PFSK-1 (cell line): ENCODE measurements around the gene DPF1.

Experiments used
- POLR2AphosphoS5 ChIP-seq: IDR thresholded peaks from 2 replicates; pipeline ENCODE4 v1.6.1; 2012; ENCODE audit warnings: low read depth, mild to moderate bottlenecking, control low read depth, low read length, moderate library complexity
- TF ChIP-seq, protein P1 (sequence below), 2 experiments: IDR thresholded peaks; 2 replicates each; pipeline versions ENCODE4 v1.6.1 to v1.8.0; 2011 to 2012; ENCODE audit warnings: low read depth in 2 of 2, low read length in 2 of 2, control low read depth in 1 of 2, inconsistent platforms in 1 of 2, mild to moderate bottlenecking in 1 of 2, moderate library complexity in 1 of 2; ENCODE audit not compliant: insufficient read depth in 1 of 2

GRCh38 chr19:38201731-38202130, 22.3 kb downstream of the DPF1 start:
- TF ChIP-seq, protein P1, sequence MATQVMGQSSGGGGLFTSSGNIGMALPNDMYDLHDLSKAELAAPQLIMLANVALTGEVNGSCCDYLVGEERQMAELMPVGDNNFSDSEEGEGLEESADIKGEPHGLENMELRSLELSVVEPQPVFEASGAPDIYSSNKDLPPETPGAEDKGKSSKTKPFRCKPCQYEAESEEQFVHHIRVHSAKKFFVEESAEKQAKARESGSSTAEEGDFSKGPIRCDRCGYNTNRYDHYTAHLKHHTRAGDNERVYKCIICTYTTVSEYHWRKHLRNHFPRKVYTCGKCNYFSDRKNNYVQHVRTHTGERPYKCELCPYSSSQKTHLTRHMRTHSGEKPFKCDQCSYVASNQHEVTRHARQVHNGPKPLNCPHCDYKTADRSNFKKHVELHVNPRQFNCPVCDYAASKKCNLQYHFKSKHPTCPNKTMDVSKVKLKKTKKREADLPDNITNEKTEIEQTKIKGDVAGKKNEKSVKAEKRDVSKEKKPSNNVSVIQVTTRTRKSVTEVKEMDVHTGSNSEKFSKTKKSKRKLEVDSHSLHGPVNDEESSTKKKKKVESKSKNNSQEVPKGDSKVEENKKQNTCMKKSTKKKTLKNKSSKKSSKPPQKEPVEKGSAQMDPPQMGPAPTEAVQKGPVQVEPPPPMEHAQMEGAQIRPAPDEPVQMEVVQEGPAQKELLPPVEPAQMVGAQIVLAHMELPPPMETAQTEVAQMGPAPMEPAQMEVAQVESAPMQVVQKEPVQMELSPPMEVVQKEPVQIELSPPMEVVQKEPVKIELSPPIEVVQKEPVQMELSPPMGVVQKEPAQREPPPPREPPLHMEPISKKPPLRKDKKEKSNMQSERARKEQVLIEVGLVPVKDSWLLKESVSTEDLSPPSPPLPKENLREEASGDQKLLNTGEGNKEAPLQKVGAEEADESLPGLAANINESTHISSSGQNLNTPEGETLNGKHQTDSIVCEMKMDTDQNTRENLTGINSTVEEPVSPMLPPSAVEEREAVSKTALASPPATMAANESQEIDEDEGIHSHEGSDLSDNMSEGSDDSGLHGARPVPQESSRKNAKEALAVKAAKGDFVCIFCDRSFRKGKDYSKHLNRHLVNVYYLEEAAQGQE (IDR thresholded peaks at IDR 0.05; ENCODE audit: insufficient read depth in 1 of 2, low read depth in 2 of 2, low read length in 2 of 2) = no peak
- TF ChIP-seq POLR2AphosphoS5 = no peak
